Globus pallidus (tissue), 1 donor: ENCODE data around the gene STX4.
A peak's percentile ranks its signal among the peaks of the same experiment; 100 is the strongest.

ENCODE experiments used
- DNase-seq: peaks from one replicate; pipeline ENCODE4 v3.0.0-alpha.2; 2015; ENCODE audit warnings: low spot score

The STX4 gene

DNA sequence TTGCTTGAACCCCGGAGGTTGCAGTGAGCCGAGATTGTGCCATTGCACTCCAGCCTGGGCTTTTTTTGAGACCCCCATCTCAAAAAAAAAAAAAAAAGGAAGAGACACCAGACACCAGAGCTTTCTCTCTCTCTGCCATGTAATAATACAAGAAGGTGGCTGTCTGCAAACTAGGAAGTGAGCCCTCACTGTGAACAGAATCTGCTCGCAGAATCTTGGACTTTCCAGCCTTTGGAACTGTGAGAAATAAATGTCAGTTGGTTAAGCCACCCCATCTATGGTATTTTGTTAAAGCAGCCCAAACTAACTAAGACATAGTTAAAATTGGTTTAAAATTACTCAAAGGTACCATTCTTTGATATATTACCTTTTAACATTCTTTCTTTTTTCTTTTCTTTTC is 12.8 kb upstream of the STX4 start:
- no peak for DNase-seq

DNA sequence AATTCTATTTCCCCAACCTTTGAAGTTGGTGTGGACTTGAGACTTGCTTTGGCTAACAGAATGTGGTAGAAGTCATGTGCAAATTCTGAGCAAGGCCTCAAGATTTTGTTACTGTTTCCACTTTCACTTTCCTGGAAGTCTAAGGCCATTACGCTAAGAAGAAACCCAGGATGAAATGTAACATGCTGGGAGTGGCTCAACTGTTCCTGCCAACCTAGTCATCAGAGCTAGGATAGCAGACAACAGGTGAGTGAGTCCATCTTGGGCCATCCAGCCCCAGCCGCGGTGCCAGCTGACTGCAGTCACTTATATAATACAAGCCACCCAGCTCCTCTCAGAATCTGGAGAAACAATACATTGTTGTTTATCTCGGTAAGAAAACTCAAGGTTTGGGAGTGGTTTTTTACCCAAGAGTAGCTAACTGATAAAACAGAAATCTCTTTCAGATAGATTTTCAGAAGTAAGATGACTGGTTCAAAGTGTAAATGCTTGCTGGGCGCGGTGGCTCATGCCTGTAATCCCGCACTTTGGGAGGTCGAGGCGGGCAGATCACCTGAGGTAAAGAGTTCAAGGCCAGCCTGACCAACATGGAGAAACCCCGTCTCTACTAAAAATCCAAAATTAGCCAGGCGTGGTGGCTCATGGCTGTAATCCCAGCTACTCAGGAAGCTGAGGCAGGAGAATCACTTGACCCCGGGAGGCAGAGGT is 10.7 kb upstream of the STX4 start:
- no peak for DNase-seq

DNA sequence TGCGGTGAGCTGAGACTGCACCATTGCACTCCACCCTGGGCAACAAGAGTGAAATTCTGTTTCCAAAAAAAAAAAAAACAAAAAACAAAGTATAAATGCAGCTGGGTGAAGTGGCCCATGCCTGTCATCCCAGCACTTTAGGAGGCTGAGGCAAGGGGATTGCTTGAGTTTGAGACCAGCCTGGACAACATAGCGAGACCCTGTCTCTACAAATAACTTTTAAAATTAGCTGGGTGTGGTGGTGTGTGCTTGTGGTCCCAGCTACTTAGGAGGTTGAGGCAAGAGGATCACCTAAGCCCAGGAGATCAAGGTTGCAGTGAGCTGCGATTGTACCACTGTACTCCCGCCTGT is 10.1 kb upstream of the STX4 start:
- DNase-seq: no peak

DNA sequence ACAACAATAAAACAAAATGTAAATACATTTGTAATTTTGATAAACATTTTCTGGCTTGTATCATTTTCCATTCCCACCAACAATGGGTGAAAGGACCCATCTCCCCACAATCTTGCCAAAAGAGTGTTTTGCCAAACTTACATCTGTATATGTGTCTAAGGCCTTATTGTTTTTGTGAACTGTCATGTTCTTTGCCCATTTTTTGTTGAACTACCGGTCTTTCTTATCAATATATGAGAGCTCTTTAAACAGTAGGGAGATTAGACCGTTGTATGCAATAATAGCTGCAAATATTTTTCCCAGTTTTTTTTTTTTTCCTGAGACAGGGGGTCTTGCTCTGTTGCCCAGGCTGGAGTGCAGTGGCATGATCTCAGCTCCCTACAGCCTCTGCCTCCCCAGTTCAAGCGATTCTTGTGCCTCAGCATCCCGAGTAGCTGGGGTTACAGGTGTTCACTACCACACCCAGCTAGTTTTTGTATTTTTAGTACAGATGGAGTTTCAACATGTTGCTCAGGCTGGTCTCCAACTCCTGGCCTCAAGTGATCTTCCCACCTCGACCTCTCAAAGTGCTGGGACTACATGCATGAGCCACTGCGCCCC is 9.6 kb upstream of the STX4 start:
- DNase-seq: no peak

DNA sequence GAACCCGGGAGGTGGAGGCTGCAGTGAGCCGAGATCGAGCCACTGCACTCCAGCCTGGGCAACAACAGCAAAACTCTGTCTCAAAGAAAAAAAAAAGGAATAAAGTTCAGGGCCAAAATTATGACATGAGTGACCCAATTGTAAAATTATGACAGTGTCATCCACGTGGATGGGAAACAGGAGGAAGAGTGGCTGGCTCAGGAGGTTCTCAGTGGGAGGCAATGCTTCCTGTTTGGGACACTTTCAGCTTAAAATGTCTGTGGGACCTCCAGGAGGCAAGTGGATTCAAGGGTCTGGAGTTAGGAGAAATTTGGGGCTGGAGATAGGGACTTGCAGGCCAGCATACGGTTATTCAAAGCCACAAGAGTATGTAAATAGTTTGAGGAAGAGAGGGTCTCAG is 8.0 kb upstream of the STX4 start:
- DNase-seq: no peak

DNA sequence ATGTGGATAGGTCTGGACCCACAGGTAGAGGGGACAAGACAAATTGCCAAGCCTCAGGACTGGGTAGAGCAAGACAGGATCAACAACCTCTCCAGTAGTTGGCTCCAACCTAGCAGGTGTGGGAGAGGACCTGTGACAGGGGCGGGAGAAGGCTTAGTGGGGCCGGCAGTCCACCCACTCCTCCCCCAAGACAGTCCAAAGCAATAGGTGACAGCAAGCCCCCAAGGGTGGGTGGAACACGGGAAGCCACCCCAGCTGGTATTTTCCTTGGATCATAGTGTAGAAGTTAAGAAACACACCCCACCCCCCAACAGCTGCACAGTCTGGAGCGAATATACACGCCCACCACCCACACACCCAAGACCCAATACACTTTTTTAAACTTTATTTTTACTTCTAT is 4.1 kb upstream of the STX4 start:
- no peak for DNase-seq

DNA sequence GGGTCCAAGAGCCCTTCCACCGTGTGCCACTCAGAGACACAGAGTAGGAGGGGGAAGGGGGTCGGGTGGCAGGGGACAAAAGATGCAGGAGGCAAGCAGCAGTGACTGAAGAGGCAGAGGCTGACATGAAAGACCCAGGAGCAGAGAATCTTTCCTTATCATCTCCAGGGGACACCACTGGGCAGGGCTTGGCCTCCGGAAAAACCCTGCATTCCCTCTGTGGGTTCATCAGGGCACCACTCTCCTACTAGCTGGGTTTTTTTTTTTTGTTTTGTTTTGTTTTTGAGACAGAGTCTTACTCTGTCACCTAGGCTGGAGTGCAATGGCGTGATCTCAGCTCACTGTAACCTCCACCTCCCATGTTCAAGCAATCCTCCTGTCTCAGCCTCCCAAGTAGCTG is 2.1 kb upstream of the STX4 start:
- DNase-seq: no peak

DNA sequence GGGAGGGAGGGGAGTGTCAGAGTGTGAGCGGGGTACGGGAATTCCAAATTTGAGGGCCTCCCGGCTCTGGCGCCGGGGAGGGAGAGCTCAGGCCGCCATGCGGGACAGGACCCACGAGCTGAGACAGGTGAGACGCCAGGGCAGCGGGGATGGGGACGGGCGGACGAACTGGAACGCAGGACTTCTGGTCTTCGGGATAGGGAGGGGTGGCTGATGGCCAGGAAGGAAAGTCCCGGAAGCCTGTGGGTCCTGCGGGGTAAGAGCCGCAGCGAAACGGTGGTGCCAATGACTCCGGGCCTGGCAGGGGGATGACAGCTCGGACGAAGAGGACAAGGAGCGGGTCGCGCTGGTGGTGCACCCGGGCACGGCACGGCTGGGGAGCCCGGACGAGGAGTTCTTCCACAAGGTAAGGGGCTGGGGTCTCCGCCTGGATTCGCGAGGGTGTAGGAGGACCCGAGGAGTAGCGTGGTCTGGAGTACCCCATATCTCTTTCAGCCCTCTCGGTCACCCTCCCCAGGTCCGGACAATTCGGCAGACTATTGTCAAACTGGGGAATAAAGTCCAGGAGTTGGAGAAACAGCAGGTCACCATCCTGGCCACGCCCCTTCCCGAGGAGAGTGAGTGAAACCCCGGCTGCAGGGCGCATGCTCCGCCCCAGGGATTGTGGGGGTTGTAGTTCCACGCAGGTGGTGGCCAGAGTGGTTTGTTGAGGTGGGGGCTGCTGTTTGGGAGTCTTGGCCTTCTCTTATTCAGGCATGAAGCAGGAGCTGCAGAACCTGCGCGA is 543 bp downstream of the STX4 start:
- DNase-seq: peak; percentile 93

DNA sequence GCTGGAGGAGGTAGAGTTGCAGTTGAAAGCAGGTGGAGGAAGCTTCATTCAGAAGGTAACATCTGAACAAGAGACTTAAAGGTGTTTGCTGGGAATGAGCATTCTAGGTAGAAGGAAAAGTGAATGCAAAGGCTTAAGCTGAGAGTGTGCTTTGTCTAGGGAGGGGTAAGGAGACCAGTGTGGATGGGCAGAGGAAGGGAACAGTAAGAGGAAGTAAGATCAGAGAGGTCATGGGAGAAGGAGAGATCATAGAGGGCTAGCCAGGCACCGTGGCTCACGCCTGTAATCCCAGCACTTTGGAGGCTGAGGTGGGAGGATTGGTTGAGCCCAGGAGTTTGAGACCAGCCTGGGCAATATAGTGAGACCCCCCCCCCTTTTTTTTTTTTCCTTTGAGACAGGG is 3.3 kb downstream of the STX4 start:
- no peak for DNase-seq

DNA sequence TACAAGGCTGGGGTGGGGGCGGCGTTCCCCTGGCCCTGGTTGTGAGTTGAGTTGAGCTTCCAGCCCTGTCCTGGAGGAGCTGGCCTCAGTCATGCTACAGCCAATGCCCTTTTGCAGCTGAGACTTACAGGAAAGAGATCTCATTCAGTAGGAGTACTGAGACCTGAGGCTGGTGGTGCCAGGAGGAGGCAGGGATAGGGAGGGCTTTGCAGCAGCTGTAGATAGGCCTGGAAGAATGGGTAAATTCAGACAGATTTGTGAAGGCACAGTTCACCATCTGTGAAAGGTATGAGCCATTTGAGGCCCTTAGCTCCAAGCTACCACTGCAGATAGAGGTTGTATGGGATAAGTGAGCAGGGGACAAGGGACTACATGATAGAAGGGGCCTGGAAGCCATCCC is 5.6 kb downstream of the STX4 start:
- peak; percentile 72 for DNase-seq

DNA sequence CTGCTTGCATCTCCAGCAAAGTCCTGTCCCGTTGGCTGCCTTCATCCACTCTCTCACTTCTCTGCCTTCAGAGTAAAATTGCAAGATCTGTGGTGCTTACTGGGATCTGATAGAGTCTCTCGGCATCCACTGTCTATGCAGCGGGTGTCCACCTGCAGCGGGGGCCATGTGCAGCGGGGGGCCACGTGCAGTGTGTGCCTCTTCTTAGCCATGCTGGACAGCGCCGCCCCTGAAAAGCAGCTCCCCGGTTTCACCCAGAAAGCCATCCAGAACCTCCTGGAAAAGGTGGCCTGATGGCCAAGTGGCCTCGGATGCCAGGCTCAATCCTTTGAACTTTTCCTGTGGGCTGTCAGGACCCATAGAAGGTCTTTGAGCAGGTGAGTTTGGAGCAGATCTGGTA is 9.5 kb downstream of the STX4 start:
- DNase-seq: no peak

DNA sequence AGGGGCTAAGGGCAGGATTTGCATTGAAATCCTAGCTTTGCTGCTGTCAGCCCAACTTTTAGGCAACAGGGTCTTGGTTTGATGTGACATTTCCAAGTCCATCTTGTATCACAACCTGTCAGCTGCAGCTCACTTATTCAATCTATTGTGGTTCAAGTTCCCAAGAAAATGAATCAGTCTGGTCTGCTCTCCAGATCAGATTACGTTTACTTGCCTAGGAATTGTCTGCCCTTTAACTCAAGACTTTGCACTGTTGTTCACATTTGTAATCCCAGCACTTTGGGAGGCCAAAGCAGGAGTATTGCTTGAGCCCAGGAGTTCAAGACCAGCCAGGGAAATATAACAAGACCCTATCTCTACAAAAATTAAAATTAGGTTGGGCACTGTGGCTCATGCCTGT is 10.0 kb downstream of the STX4 start:
- DNase-seq: no peak

DNA sequence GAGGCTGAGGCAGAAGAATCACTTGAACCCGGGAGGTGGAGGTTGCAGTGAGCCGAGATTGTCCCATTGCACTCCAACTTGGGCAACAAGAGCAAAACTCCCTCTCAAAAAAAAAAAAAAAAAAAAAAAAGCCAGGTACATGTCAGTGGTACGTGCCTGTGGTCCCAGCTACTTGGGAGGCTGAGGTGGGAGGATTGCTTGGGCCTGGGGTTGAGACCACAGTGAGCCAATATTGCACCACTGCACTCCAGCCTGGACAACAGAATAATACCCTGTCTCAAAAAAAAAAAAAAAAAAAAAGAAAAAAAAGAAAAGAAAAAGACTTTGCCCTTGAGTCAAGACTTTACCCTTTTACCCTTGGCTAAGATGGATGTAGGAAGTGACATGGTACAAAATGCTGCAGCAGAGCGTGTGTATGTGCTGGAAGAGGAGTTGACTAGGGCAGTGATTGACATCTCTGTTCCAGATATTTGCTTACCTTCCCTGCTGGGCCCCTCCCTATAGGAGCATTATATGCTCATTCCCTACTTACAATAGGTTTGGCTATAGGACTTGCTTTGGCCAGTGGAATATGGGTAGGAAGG is 10.6 kb downstream of the STX4 start:
- no peak for DNase-seq

DNA sequence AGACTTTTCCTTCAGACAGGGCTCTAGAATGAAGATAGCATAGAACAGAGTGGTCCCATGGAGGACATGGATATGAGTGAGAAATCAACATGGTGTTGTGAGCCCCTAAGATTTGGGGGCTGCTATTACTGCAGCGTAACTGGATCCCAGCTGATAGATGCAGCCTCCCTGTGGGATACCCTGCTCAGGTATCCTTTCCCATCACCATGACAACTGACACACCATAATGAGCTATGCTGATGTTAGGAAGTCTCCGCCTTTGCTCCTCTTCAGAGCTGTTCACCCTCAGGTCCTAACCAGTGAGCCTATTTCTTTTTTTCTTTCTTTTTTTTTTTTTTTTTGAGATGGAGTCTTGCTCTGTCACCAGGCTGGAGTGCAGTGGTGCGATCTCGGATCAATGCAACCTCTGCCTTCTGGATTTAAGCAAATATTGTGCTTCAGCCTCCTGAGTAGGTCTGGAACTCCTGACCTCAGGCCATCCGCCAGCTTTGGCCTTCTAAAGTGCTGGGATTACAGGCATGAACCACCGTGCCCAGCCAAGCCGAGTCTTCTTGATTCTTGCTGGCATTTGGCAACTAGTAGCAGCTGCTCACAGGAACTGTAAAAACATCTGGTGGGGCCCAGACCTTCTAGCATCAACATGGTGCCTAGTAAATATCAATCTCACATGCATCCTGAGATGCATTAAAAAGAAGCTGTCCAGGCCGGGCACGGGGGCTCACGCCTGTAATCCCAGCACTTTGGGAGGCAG is 17.1 kb downstream of the STX4 start:
- no peak for DNase-seq

DNA sequence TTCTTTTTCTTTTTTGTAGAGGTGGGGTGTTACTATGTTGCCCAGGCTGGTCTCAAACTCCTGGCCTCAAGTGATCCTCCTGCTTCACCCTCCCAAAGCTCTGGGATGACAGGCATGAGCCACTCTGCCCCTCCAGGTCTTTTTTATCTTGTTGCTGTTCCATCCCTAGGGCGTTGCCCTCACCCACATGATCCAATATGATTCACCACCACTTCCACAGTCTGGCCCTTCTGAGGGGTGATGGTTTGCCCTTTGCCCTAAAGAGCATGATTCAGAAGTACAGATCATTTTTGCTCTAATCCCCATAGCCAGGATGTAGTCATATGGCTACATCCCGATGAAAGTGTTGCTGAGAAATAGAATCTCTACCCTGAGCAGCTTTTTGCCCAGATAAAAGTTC is 18.8 kb downstream of the STX4 start:
- DNase-seq: no peak

DNA sequence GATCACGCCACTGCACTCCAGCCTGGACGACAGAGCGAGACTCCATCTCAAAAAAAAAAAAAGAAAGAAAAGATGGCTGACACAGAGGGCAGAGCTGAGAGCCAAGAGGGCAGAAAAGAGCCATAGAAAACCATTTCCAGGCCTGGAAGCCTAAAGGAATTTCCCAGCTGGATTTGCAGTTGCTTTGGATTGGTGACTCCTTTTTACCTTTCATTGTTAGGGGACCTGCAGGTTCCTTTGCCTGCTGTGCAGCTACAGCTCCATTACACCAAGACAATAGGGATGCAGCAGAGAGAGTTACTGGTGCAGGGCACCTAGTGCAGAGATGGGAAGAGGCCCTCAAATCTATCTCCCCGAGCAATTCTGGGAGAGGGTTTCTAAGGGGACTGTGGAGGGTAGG is 22.3 kb downstream of the STX4 start:
- no peak for DNase-seq

DNA sequence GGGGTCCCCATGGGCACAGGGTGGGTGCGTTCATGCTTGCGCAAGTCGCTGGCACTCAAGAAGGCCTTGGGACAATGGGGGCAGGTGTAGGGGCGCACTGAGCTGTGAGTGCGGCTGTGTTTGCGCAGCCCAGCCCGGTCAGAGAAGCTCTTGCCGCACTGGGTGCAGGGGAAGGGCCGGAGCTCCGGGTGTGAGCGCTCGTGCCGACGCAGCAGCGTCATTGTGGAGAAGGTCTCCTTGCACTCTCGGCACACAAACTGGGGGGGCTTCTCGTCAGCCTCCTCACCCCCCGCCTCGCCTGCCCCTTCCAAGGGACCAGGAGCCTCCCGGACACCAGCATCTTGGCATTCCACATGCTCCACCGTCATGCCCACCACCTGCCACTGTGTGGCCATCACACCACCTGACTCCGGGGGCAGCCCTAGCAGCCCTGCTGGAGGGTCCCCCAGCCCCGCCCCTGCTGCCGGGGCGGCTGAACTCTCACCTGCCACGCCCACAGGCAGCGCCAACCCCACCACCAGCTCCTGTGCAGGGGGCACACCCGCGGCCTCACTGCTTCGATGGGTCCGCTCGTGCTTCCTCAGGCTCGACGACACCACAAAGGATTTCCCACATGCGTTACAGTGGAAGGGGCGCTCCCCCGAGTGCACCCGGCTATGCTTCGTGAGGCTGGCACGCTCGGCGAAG is 27.9 kb downstream of the STX4 start:
- no peak for DNase-seq

DNA sequence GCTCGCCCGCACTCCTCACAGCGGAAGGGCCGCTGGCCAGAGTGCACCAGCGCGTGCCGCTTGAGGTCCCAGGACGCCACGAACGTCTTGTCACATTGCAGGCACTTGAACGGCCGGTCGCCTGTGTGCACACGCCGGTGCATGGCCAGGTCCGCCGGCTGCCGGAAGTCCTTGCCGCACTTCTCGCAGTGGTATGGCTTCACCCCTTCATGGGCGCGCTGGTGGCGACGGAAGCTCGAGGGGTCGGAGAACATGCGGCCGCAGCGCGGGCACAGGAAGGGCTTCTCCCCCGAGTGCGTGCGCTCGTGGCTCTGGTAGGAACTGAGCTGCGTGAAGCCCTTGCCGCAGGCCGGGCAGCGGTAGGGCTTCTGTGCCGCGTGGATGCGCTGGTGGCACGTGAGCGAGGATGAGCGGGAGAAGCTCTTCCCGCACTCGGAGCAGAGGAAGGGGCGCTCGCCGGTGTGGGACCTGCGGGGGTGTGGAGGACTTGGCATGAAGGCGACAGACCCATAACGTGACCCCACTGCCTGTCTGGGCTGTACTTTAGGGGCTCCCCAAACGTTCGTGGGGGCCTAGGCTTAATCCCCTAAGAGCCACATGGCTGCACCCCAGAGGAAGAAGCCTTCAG is 28.6 kb downstream of the STX4 start:
- no peak for DNase-seq

DNA sequence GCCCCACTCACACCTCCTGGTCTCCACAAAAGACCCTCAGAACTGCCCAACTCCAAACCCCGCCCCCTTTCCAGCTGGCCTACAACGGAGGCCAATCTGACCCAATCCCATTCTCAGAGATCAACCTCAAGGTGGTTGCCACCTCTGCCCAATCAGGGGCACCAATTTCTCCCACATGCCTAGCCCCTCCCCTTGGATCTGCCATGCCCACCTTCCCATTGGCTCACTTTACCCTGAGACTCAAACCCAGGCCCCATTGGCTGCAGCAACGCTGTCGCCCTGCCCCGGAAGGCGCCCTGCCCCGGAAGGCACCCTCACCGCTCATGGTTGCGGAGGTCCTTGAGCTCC is 30.1 kb downstream of the STX4 start:
- DNase-seq: no peak

DNA sequence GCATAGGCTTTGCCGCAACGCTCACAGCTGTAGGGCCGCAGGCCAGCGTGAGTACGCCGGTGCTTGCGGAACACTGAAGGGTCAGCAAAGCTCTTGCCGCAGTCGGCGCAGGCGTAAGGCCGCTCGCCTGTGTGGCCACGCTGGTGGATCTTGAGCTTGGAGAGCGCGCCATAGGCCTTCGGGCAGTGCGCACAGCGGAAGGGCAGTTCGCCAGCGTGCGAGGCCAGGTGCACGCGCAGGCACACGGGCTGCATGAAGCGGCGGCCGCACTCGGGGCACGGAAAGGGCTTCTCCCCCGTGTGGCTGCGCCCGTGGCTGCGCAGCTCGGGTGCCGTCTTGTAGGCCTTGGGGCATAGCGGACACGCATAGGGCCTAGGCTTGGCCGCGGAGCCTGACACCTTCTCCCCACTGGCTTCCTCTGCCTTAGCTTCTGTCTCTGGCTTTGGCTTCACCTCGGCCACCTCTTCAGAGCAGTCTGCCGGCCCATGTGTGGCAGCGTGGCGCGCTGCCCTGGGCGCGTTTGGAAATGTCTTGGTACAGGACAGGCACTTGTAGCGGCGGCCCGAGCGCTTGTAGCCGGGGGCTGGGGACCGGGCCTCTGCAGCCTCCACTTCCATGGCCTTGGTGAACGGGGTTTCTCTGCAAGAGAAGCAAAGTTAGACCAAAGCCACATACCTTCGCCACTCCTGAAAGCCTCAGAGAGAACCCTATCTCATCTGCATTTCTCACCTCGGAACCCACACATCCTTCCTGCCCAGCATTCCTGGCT is 30.7 kb downstream of the STX4 start:
- DNase-seq: no peak
